H1 (cell line): ENCODE data around the gene CHST2. TPM values are rescaled to one million over a fixed set of nuclear protein-coding genes. Genes with fewer than 3 reads are reported as not detected.

Source experiments
- CTCF ChIA-PET: fragments of 300-600 bp; sonication (Branson Sonifier 250); formaldehyde crosslinking; loops from one replicate; lab custom pipeline; 2021; ENCODE audit not compliant: partially characterized antibody; lab: Charles Lee
- POLR2A ChIA-PET: fragments of 300-600 bp; sonication (Branson Sonifier 250); formaldehyde crosslinking; loops from one replicate; lab custom pipeline; 2021; ENCODE audit warnings: inconsistent platforms; ENCODE audit not compliant: partially characterized antibody; lab: Charles Lee
- DNase-seq, 2 experiments: peaks; one replicate each; pipeline versions ENCODE4 v3.0.0 to v3.0.0-alpha.2; 2010 to 2022; ENCODE audit warnings: low spot score in 2 of 2, low read depth in 1 of 2, mixed read lengths in 1 of 2
- FAIRE-seq: peaks from 2 replicates; lab custom pipeline; 2011; peaks lifted over from hg19 to GRCh38; lab: Jason Lieb, UNC
- H2AFZ ChIP-seq: 2 replicates; pipeline ENCODE4 v1.8.1; 2012; ENCODE audit warnings: low read length, inconsistent platforms
- H2AK5ac ChIP-seq: 2 replicates; pipeline ENCODE4 v1.6.1; 2013; ENCODE audit warnings: low read depth, low read length
- H2BK120ac ChIP-seq: replicated peaks from 2 replicates; pipeline ENCODE3; 2013; ENCODE audit warnings: low read depth, low read length, inconsistent platforms
- H2BK12ac ChIP-seq: 2 replicates; pipeline ENCODE4 v1.6.1; 2013; ENCODE audit warnings: low read depth, low read length
- H2BK15ac ChIP-seq: 2 replicates; pipeline ENCODE4 v1.6.1; 2013; ENCODE audit warnings: low read length
- H2BK20ac ChIP-seq: 2 replicates; pipeline ENCODE4 v1.6.1; 2013; ENCODE audit warnings: low read length
- H2BK5ac ChIP-seq: 2 replicates; pipeline ENCODE4 v1.6.1; 2013; ENCODE audit warnings: low read depth, low read length
- H3K14ac ChIP-seq: 2 replicates; pipeline ENCODE4 v1.6.1; 2013; ENCODE audit warnings: inconsistent platforms; ENCODE audit not compliant: insufficient read length
- H3K18ac ChIP-seq: 2 replicates; pipeline ENCODE4 v1.6.1; 2013; ENCODE audit warnings: low read length; ENCODE audit errors: extremely low read depth
- H3K23ac ChIP-seq: 2 replicates; pipeline ENCODE4 v1.6.1; 2013; ENCODE audit warnings: inconsistent platforms; ENCODE audit not compliant: insufficient read length
- H3K23me2 ChIP-seq: 2 replicates; pipeline ENCODE4 v1.6.1; 2013; ENCODE audit warnings: low read depth, low read length
- H3K27ac ChIP-seq: 2 replicates; pipeline ENCODE4 v1.6.1; 2011; ENCODE audit warnings: low read depth, low read length, inconsistent platforms
- H3K27me3 ChIP-seq, 4 experiments: replicated peaks in 1 of 4; 1 replicate in 1 of 4; 2 replicates in 3 of 4; pipeline versions ENCODE4 v1.6.1 to v1.8.1; 2011 to 2013; ENCODE audit warnings: low read length in 3 of 4, mild to moderate bottlenecking in 3 of 4, inconsistent platforms in 2 of 4, mixed read lengths in 2 of 4, moderate library complexity in 1 of 4; ENCODE audit not compliant: control insufficient read depth in 3 of 4, insufficient read depth in 3 of 4; ENCODE audit errors: extremely low read depth in 1 of 4
- H3K36me3 ChIP-seq, 4 experiments: 2 replicates each; pipeline versions ENCODE4 v1.6.1 to v1.8.1; 2011 to 2013; ENCODE audit warnings: mild to moderate bottlenecking in 4 of 4, low read length in 3 of 4, moderate library complexity in 2 of 4, control low read depth in 1 of 4, inconsistent platforms in 1 of 4; ENCODE audit not compliant: insufficient read depth in 4 of 4, control insufficient read depth in 2 of 4
- H3K4ac ChIP-seq: replicated peaks from 2 replicates; pipeline ENCODE3; 2013; ENCODE audit warnings: low read length, low read depth, mixed read lengths, inconsistent platforms; ENCODE audit not compliant: insufficient read length
- H3K4me1 ChIP-seq, 4 experiments: replicated peaks in 1 of 4; 1 replicate in 1 of 4; 2 replicates in 3 of 4; pipeline versions ENCODE4 v1.6.1 to v1.8.1; 2011 to 2013; ENCODE audit warnings: low read length in 3 of 4, inconsistent platforms in 2 of 4, mixed read lengths in 1 of 4; ENCODE audit not compliant: insufficient read depth in 4 of 4, control insufficient read depth in 3 of 4
- H3K4me2 ChIP-seq, 2 experiments: 2 replicates each; pipeline versions ENCODE4 v1.6.1 to v1.8.1; 2011 to 2013; ENCODE audit warnings: low read depth in 2 of 2, low read length in 2 of 2, control low read depth in 1 of 2, inconsistent platforms in 1 of 2, mild to moderate bottlenecking in 1 of 2; ENCODE audit not compliant: insufficient read depth in 1 of 2
- H3K4me3 ChIP-seq, 4 experiments: fragments of 200-600, 300-600 bp in 1 of 4; sonication (generic), shearing (Covaris generic), sonication (Bioruptor Twin) in 1 of 4; 2 replicates each; pipeline versions ENCODE4 v1.5.1 to v1.8.1; 2011 to 2016; ENCODE audit warnings: low read length in 4 of 4, low read depth in 3 of 4, control low read depth in 2 of 4, inconsistent platforms in 2 of 4, mild to moderate bottlenecking in 2 of 4, mixed read lengths in 1 of 4, moderate library complexity in 1 of 4; ENCODE audit not compliant: insufficient read depth in 2 of 4; ENCODE audit errors: extremely low read depth in 1 of 4
- H3K56ac ChIP-seq: replicated peaks from 2 replicates; pipeline ENCODE3; 2013; ENCODE audit warnings: low read depth, mild to moderate bottlenecking, mixed read lengths, low read length, inconsistent platforms; ENCODE audit not compliant: insufficient read length
- H3K79me1 ChIP-seq: 2 replicates; pipeline ENCODE4 v1.6.1; 2013; ENCODE audit warnings: low read depth, low read length, control low read depth
- H3K79me2 ChIP-seq, 2 experiments: 2 replicates each; pipeline versions ENCODE4 v1.6.1 to v1.8.1; 2012 to 2013; ENCODE audit warnings: low read length in 2 of 2, mild to moderate bottlenecking in 2 of 2, inconsistent platforms in 1 of 2; ENCODE audit not compliant: insufficient read depth in 2 of 2, control insufficient read depth in 1 of 2
- H3K9ac ChIP-seq, 4 experiments: replicated peaks in 1 of 4; 1 replicate in 1 of 4; 2 replicates in 3 of 4; pipeline versions ENCODE4 v1.6.1 to v1.8.1; 2011 to 2013; ENCODE audit warnings: low read depth in 3 of 4, low read length in 3 of 4, control low read depth in 2 of 4, mild to moderate bottlenecking in 2 of 4, moderate library complexity in 2 of 4, inconsistent platforms in 1 of 4; ENCODE audit errors: extremely low read depth in 1 of 4
- H3K9me3 ChIP-seq, 2 experiments: 2 replicates each; pipeline versions ENCODE4 v1.6.1 to v1.8.1; 2012 to 2013; ENCODE audit warnings: mild to moderate bottlenecking in 2 of 2, moderate library complexity in 2 of 2, control low read depth in 1 of 2, inconsistent platforms in 1 of 2, low read depth in 1 of 2, low read length in 1 of 2, mixed read lengths in 1 of 2; ENCODE audit not compliant: insufficient read depth in 2 of 2
- H4K20me1 ChIP-seq, 2 experiments: replicated peaks in 1 of 2; 2 replicates each; pipeline versions ENCODE3 to v1.8.1; 2011 to 2013; ENCODE audit warnings: inconsistent platforms in 2 of 2, low read length in 2 of 2, mild to moderate bottlenecking in 1 of 2; ENCODE audit not compliant: insufficient read depth in 2 of 2, control insufficient read depth in 1 of 2
- H4K5ac ChIP-seq: 2 replicates; pipeline ENCODE4 v1.6.1; 2013; ENCODE audit warnings: low read length, low read depth, mixed read lengths, inconsistent platforms; ENCODE audit not compliant: insufficient read length
- H4K8ac ChIP-seq: 2 replicates; pipeline ENCODE4 v1.8.0; 2013; ENCODE audit warnings: mild to moderate bottlenecking, moderate library complexity, low read length, inconsistent platforms; ENCODE audit not compliant: insufficient read depth; ENCODE audit errors: extremely low read depth
- H4K91ac ChIP-seq: replicated peaks from 2 replicates; pipeline ENCODE3; 2013; ENCODE audit warnings: low read length, mixed read lengths, inconsistent platforms; ENCODE audit not compliant: insufficient read length
- BRCA1 ChIP-seq: IDR thresholded peaks from 2 replicates; pipeline ENCODE4 v1.6.1; 2012; ENCODE audit warnings: low read depth, low read length, improper control_type of control experiment
- CBX8 ChIP-seq: fragments of 300-800, 300-1000 bp; sonication (generic); IDR thresholded peaks from 2 replicates; pipeline ENCODE4 v1.7.1; 2016; ENCODE audit warnings: low read depth, low read length, borderline replicate concordance
- CTCF ChIP-seq, 3 experiments: IDR thresholded peaks; 1 replicate in 2 of 3; 2 replicates in 1 of 3; pipeline versions ENCODE4 v1.5.1 to v1.6.1; 2011; ENCODE audit warnings: low read length in 3 of 3, mild to moderate bottlenecking in 3 of 3, inconsistent platforms in 2 of 3, low read depth in 1 of 3, moderate library complexity in 1 of 3; ENCODE audit not compliant: insufficient read depth in 1 of 3; ENCODE audit errors: control extremely low read depth in 1 of 3
- FOSL1 ChIP-seq: IDR thresholded peaks from 2 replicates; pipeline ENCODE4 v1.6.1; 2011; ENCODE audit warnings: mild to moderate bottlenecking, low read depth, low read length, moderate library complexity; ENCODE audit not compliant: insufficient read depth
- KDM1A ChIP-seq: fragments of 200-600, 300-600 bp; sonication (generic); IDR thresholded peaks from 2 replicates; pipeline ENCODE4 v1.7.1; 2016; ENCODE audit warnings: mild to moderate bottlenecking, low read length, borderline replicate concordance
- MAFK ChIP-seq: IDR thresholded peaks from 2 replicates; pipeline ENCODE4 v1.6.1; 2012; ENCODE audit warnings: low read depth, mild to moderate bottlenecking, improper control_type of control experiment, low read length
- POLR2A ChIP-seq, 2 experiments: IDR thresholded peaks; 1 replicate in 1 of 2; 2 replicates in 1 of 2; pipeline ENCODE4 v1.6.1; 2011; ENCODE audit warnings: low read depth in 2 of 2, low read length in 2 of 2, mild to moderate bottlenecking in 2 of 2; ENCODE audit errors: control extremely low read depth in 1 of 2
- RXRA ChIP-seq: IDR thresholded peaks from 2 replicates; pipeline ENCODE4 v1.6.1; 2011; ENCODE audit warnings: low read depth, mild to moderate bottlenecking, low read length, moderate library complexity; ENCODE audit not compliant: insufficient read depth
- SIN3A ChIP-seq, 2 experiments: IDR thresholded peaks in 1 of 2; conservative IDR thresholded peaks in 1 of 2; 2 replicates each; pipeline ENCODE4 v1.6.1; 2011 to 2012; ENCODE audit warnings: low read length in 2 of 2, improper control_type of control experiment in 1 of 2, low read depth in 1 of 2, mild to moderate bottlenecking in 1 of 2
- TAF1 ChIP-seq: IDR thresholded peaks from 2 replicates; pipeline ENCODE4 v1.6.1; 2011; ENCODE audit warnings: mild to moderate bottlenecking, low read depth, low read length
- WGBS, 2 experiments: shearing (Covaris generic) in 1 of 2; methylation state at CpG; one replicate each; pipeline versions ENCODE4 v1.1.6 to v1.1.7; 2013 to 2015; ENCODE audit warnings: low lambda C conversion rate in 2 of 2, mixed read lengths in 2 of 2, inconsistent platforms in 1 of 2, low coverage in 1 of 2, missing lambda C conversion rate in 1 of 2; ENCODE audit not compliant: insufficient replicate concordance in 2 of 2, insufficient coverage in 1 of 2, insufficient read length in 1 of 2; ENCODE audit errors: extremely low coverage in 1 of 2, missing lambda C conversion rate in 1 of 2; 5-methylcytosine and 5-hydroxymethylcytosine counted together
- polyA plus RNA-seq, 7 experiments: library from polyadenylated mRNA; depleted of rRNA in 3 of 7; stranded (reverse) in 5 of 7; unstranded in 2 of 7; fragments of >200 nt in 5 of 7; fragments of 200-250 nt in 2 of 7; gene quantifications; 1 replicate in 5 of 7; 2 replicates in 1 of 7; 4 replicates in 1 of 7; pipeline versions ENCODE4 v1.2.1 to v1.2.3, GENCODE V29; 2011 to 2013; ENCODE audit warnings: missing spikeins in 2 of 7, mixed read lengths in 2 of 7
- total RNA-seq: library from RNA; stranded (reverse); fragmentation: NEBNext Ultra II Directional; extraction: Animal tissue kit (Norgen Biotek cat#: 25700); gene quantifications from 2 replicates; pipeline ENCODE4 v1.2.1, GENCODE V29; 2021

CHST2 gene
- total and polyA plus RNA-seq, 2 of the 8 experiments (the other 6 are each of a cell fraction or from before 2014, with no cell fraction given) = 3.2 to 15.1 TPM

- no peak overlapping the region for H4K8ac ChIP-seq
- FAIRE-seq (no peak), DNase-seq (no peak)
- no peak overlapping the region for H3K9ac ChIP-seq
- POLR2A ChIA-PET = interaction anchor here (0.6 kb wide), 1 partner anchor 15 kb away, joined by 3 read pairs; no protein-coding TSS in a partner anchor
- no peak overlapping the region for H3K23ac ChIP-seq
- H3K4me1 ChIP-seq = peaks cover 0 to 5% (median 0%) of the 10 kb centered on the region in 4 experiments; a peak in 3 of 7 replicates
- peaks cover 0 to 18% (median 3%) of the 10 kb centered on the region in 4 experiments; a peak in 5 of 7 replicates for H3K27me3 ChIP-seq
- H3K4me2 ChIP-seq = no peak overlapping the region
- H4K20me1 ChIP-seq = no peaks in the 10 kb centered on the region
- peaks cover 0 to 4% (median 0%) of the 10 kb centered on the region in 4 experiments; a peak in 1 of 8 replicates for H3K36me3 ChIP-seq
- H4K91ac ChIP-seq = no peak overlapping the region
- no peak overlapping the region for H2BK120ac ChIP-seq
- no peak overlapping the region for H2BK15ac ChIP-seq
- H3K4ac ChIP-seq = no peak overlapping the region
- peaks cover 20% of the 10 kb centered on the region; the same call in 1 of the 2 replicates for H3K23me2 ChIP-seq
- CTCF ChIA-PET = interaction anchor here (0.9 kb wide), 1 partner anchor 551 kb away, joined by 3 read pairs; no protein-coding TSS in a partner anchor
- no peaks in the 10 kb centered on the region for H3K79me1 ChIP-seq
- no peak overlapping the region for H3K4me3 ChIP-seq
- H2BK12ac ChIP-seq = no peak overlapping the region
- no peak overlapping the region for H3K27ac ChIP-seq
- H3K9me3 ChIP-seq = no peaks in the 10 kb centered on the region
- no peak overlapping the region for H4K5ac ChIP-seq
- H2BK5ac ChIP-seq = no peak overlapping the region
- no peak overlapping the region for H2AFZ ChIP-seq
- no peak overlapping the region for H3K14ac ChIP-seq
- WGBS, 2 experiments = 80% methylated on average over 4 of the region's 4 CpGs; no CpG with 5 or more reads in 1 of the 2 experiments
- H2BK20ac ChIP-seq = no peak overlapping the region
- no peak overlapping the region for H3K56ac ChIP-seq
- H3K79me2 ChIP-seq = no peaks in the 10 kb centered on the region
- no peak overlapping the region for H2AK5ac ChIP-seq
- H3K18ac ChIP-seq = no peak overlapping the region
- no peak for TF ChIP-seq CTCF (IDR thresholded peaks at IDR 0.05; ENCODE audit: control extremely low read depth in 1 of 3, insufficient read depth in 1 of 3, low read depth in 1 of 3, low read length in 3 of 3)
- no peak for TF ChIP-seq FOSL1
- TF ChIP-seq POLR2A (IDR thresholded peaks at IDR 0.05; ENCODE audit: control extremely low read depth in 1 of 2, low read depth in 2 of 2, low read length in 2 of 2) = no peak
- TF ChIP-seq SIN3A (conservative IDR thresholded peaks at IDR 0.05 in 1 of 2, IDR thresholded peaks at IDR 0.05 in 1 of 2; ENCODE audit: low read depth in 1 of 2, low read length in 2 of 2) = no peak
- TF ChIP-seq MAFK = no peak
- TF ChIP-seq KDM1A = no peak
- no peak for TF ChIP-seq BRCA1
- no peak for TF ChIP-seq TAF1
- TF ChIP-seq RXRA = no peak
- TF ChIP-seq CBX8 = no peak
These were observed 3.2 kb downstream of the CHST2 start for GRCh38 chr3:143122608-143123352.
